ENCODE measurements around the gene PRR23E. TPM values are rescaled to one million over a fixed set of nuclear protein-coding genes. Genes with fewer than 3 reads are reported as not detected.

The PRR23E gene
- total RNA-seq, 1 experiment from 2014 or later = not detected

DNA sequence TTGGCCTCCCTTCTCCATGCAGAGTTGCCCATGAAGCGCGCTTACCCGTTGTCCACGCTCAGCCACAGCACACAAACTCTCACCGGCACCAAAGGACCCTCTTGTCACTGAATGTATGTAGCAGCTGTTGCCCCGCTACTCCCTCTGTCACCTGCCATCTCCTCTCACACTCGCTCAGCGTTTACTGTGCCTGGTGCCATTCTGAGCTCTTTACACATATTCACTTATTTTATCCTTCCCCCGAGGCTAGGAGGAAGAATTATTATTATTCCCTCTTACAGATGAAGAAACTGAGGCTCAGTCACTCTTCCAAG lies 41.7 kb upstream of the PRR23E start:
- H3K27me3 ChIP-seq (ENCODE audit: low read length) = no peaks in the 10 kb centered on the region
- H3K9me3 ChIP-seq (ENCODE audit: low read length) = 0 out of 2 replicates have a peak, but pooled peaks cover 4% of the 10 kb centered on the region
- H3K27ac ChIP-seq (ENCODE audit: low read length) = no peak overlapping the region
- no peak overlapping the region for H2AFZ ChIP-seq (ENCODE audit: low read length)
- H3K9me2 ChIP-seq (replicated peaks; ENCODE audit: insufficient read depth, low read length) = no peaks in the 10 kb centered on the region
- H3K79me2 ChIP-seq (ENCODE audit: low read length) = no peaks in the 10 kb centered on the region
- H3K36me3 ChIP-seq (ENCODE audit: insufficient read depth, low read length) = no peaks in the 10 kb centered on the region
- H3K4me2 ChIP-seq (ENCODE audit: low read depth, low read length, poor library complexity, severe bottlenecking) = no peak overlapping the region
- no peak overlapping the region for H3K4me3 ChIP-seq (ENCODE audit: low read length)
- no peaks in the 10 kb centered on the region for H4K20me1 ChIP-seq (ENCODE audit: insufficient read depth, low read depth, low read length)
- no peak overlapping the region for H3K9ac ChIP-seq (ENCODE audit: low read length)
- H3K4me1 ChIP-seq (ENCODE audit: low read length) = no peaks in the 10 kb centered on the region
- no peak for DNase-seq

DNA sequence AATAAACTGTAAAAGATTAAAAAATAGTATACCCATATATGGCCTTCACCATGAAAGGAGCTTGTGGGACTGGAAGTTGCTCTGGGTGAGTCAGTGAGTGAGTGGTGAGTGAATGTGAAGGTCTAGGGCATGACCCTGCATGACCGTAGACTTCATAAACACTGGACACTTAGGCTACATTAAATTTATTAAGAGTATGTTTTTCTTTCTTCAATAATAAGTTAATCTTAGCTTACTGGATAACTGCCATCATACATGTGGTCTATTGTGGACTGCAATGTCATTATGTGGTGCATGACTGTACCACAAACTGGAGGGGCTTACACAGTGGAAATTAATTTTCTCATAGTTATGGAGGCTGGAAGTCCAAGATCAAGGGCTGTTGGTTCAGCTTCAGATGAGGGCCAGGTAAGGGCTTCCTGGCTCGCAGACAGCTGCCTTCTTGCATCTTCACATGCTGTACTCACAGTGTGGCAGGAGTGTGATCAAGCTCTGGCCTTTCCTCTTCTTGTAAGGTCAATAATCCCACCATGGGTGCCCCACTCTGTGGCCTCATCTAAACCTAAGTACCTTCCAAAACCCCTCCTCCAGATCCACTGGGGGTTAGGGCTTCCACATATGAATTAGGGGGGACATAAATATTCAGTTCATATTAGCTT lies 40.8 kb upstream of the PRR23E start:
- H3K79me2 ChIP-seq (ENCODE audit: low read length) = no peaks in the 10 kb centered on the region
- H3K4me3 ChIP-seq (ENCODE audit: low read length) = no peak overlapping the region
- no peak overlapping the region for H3K27ac ChIP-seq (ENCODE audit: low read length)
- no peak for DNase-seq
- no peaks in the 10 kb centered on the region for H3K4me1 ChIP-seq (ENCODE audit: low read length)
- no peak overlapping the region for H3K9ac ChIP-seq (ENCODE audit: low read length)
- no peaks in the 10 kb centered on the region for H3K9me2 ChIP-seq (replicated peaks; ENCODE audit: insufficient read depth, low read length)
- H2AFZ ChIP-seq (ENCODE audit: low read length) = no peak overlapping the region
- no peak overlapping the region for H3K4me2 ChIP-seq (ENCODE audit: low read depth, low read length, poor library complexity, severe bottlenecking)
- H3K36me3 ChIP-seq (ENCODE audit: insufficient read depth, low read length) = no peaks in the 10 kb centered on the region
- 0 out of 2 replicates have a peak, but pooled peaks cover 4% of the 10 kb centered on the region for H3K9me3 ChIP-seq (ENCODE audit: low read length)
- no peaks in the 10 kb centered on the region for H3K27me3 ChIP-seq (ENCODE audit: low read length)
- no peaks in the 10 kb centered on the region for H4K20me1 ChIP-seq (ENCODE audit: insufficient read depth, low read depth, low read length)

DNA sequence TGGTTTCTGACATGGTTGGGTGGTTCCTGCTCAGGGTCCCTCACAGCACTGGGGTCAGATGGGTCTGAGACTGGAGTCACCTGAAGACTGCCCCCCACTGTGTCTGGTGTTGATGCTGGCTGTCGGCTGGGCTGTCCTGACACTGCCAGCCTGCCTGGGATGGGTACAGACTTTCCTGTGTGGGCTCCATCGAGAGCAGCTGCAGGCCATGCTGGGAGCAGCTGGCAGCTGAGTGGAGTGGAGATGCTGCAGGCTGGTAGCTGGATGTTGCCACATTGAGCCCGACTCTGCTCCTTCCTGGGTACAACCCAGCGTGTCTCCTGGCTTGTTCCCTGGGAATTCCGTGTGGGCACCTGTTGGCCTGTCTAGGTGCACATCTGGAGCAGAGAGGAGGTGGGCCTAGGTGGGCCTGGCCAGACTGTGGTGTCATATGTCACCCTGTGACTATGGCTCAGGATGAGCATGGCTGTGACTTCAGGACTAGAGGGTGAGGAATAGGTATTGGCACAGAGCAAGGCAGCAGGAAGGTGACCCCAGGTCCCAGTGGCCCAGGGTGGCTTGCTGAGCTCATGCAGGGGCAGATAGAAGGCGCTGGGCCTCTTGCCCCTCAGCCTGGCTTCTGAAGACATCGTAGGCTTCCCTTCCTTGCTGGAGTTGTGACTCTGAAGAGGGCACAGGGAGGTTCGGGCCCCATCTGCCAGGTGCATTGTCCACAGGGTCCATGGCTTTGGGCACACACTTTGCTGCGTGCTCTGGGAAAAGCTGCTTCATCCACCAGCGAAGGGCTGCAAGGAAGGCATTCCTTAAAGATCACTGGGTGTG lies 40.0 kb upstream of the PRR23E start:
- Histone ChIP-seq H3K4me1 (ENCODE audit: low read length) (no peaks in the 10 kb centered on the region), H3K4me3 (ENCODE audit: low read length) (no peak overlapping the region), H3K79me2 (ENCODE audit: low read length) (no peaks in the 10 kb centered on the region), H3K36me3 (ENCODE audit: insufficient read depth, low read length) (no peaks in the 10 kb centered on the region), H3K9me2 (replicated peaks; ENCODE audit: insufficient read depth, low read length) (no peaks in the 10 kb centered on the region), H3K9ac (ENCODE audit: low read length) (no peak overlapping the region), H2AFZ (ENCODE audit: low read length) (no peak overlapping the region), H3K27me3 (ENCODE audit: low read length) (no peaks in the 10 kb centered on the region), H3K9me3 (ENCODE audit: low read length) (0 out of 2 replicates have a peak, but pooled peaks cover 4% of the 10 kb centered on the region), H4K20me1 (ENCODE audit: insufficient read depth, low read depth, low read length) (no peaks in the 10 kb centered on the region), H3K4me2 (ENCODE audit: low read depth, low read length, poor library complexity, severe bottlenecking) (no peak overlapping the region), H3K27ac (ENCODE audit: low read length) (no peak overlapping the region)
- DNase-seq = no peak

DNA sequence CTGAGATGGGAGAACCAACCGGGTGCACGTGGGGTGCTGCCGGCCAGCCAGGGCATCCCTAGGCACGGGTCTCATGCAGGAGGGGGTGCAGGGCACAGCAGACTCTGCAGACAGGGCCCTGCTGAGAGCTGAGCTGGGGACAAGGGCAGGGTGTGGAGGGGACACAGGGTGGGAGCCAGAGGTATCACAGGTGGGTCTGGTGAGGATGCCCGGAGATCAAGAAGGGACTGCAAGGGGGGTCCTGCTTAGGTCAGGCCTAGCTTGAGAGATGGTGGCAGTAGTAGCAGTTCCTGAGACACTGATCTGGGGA lies 39.5 kb upstream of the PRR23E start:
- no peak overlapping the region for H3K4me2 ChIP-seq (ENCODE audit: low read depth, low read length, poor library complexity, severe bottlenecking)
- no peak for DNase-seq
- H3K9me3 ChIP-seq (ENCODE audit: low read length) = 0 out of 2 replicates have a peak, but pooled peaks cover 4% of the 10 kb centered on the region

GRCh38 chr3:127156338-127157050 lies 36.4 kb upstream of the PRR23E start:
- Histone ChIP-seq H3K9me2 (replicated peaks; ENCODE audit: insufficient read depth, low read length) (no peaks in the 10 kb centered on the region), H3K4me3 (ENCODE audit: low read length) (no peak overlapping the region), H3K79me2 (ENCODE audit: low read length) (no peaks in the 10 kb centered on the region), H2AFZ (ENCODE audit: low read length) (no peak overlapping the region), H3K4me1 (ENCODE audit: low read length) (peaks cover 5% of the 10 kb centered on the region), H3K27me3 (ENCODE audit: low read length) (no peaks in the 10 kb centered on the region), H3K9me3 (ENCODE audit: low read length) (0 out of 2 replicates have a peak, but pooled peaks cover 4% of the 10 kb centered on the region), H3K36me3 (ENCODE audit: insufficient read depth, low read length) (no peaks in the 10 kb centered on the region), H3K9ac (ENCODE audit: low read length) (no peak overlapping the region), H3K27ac (ENCODE audit: low read length) (no peak overlapping the region), H3K4me2 (ENCODE audit: low read depth, low read length, poor library complexity, severe bottlenecking) (no peak overlapping the region), H4K20me1 (ENCODE audit: insufficient read depth, low read depth, low read length) (0 out of 2 replicates have a peak, but pooled peaks cover 4% of the 10 kb centered on the region)
- no peak for DNase-seq

More for the DNA sequence above, 39.5 kb upstream of the PRR23E start:
- H3K27ac ChIP-seq (ENCODE audit: low read length) = no peak overlapping the region
- no peaks in the 10 kb centered on the region for H3K4me1 ChIP-seq (ENCODE audit: low read length)
- no peak overlapping the region for H2AFZ ChIP-seq (ENCODE audit: low read length)
- H3K27me3 ChIP-seq (ENCODE audit: low read length) = no peaks in the 10 kb centered on the region
- H3K4me3 ChIP-seq (ENCODE audit: low read length) = no peak overlapping the region
- no peak overlapping the region for H3K9ac ChIP-seq (ENCODE audit: low read length)
- no peaks in the 10 kb centered on the region for H3K79me2 ChIP-seq (ENCODE audit: low read length)
- 0 out of 2 replicates have a peak, but pooled peaks cover 4% of the 10 kb centered on the region for H4K20me1 ChIP-seq (ENCODE audit: insufficient read depth, low read depth, low read length)
- no peaks in the 10 kb centered on the region for H3K9me2 ChIP-seq (replicated peaks; ENCODE audit: insufficient read depth, low read length)
- H3K36me3 ChIP-seq (ENCODE audit: insufficient read depth, low read length) = no peaks in the 10 kb centered on the region

DNA sequence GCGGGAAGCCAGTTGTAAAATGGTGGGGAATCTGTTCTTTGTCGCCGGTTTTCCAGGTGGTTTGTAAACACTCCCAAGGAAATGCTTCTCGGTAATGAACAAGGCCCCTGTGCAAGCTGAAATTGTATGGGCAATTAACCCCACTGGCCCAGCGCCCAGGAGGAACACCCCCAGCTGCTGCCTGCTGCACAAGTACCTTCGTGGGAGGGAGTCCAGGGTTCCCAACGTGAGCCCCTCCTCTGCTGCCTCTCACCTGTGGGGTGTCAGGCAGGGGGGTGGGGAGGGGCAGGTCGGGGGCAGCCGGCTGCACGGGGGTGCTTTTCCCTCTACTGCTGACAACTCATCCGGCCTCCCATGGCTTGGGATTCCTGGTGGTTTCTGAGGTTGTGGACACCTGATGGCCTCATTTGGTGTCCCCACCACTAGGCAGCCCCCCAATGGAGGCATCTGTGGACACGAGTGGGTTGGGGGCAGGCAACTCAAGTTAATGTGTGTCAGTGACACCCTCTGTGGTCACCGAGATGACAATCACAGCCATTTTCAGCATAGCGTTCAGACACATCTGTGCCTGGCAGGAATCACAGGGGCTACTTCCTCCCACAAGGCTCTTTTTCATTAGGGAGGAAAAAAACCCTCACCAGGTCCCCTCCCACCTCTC lies 35.6 kb upstream of the PRR23E start:
- no peak for DNase-seq
- Histone ChIP-seq H3K9me3 (ENCODE audit: low read length) (0 out of 2 replicates have a peak, but pooled peaks cover 4% of the 10 kb centered on the region), H3K4me1 (ENCODE audit: low read length) (peaks cover 5% of the 10 kb centered on the region), H3K4me2 (ENCODE audit: low read depth, low read length, poor library complexity, severe bottlenecking) (no peak overlapping the region), H3K27me3 (ENCODE audit: low read length) (no peaks in the 10 kb centered on the region), H2AFZ (ENCODE audit: low read length) (no peak overlapping the region), H3K9ac (ENCODE audit: low read length) (no peak overlapping the region), H4K20me1 (ENCODE audit: insufficient read depth, low read depth, low read length) (0 out of 2 replicates have a peak, but pooled peaks cover 4% of the 10 kb centered on the region), H3K79me2 (ENCODE audit: low read length) (no peaks in the 10 kb centered on the region), H3K4me3 (ENCODE audit: low read length) (no peak overlapping the region), H3K36me3 (ENCODE audit: insufficient read depth, low read length) (no peaks in the 10 kb centered on the region), H3K27ac (ENCODE audit: low read length) (no peak overlapping the region), H3K9me2 (replicated peaks; ENCODE audit: insufficient read depth, low read length) (no peaks in the 10 kb centered on the region)

- Histone ChIP-seq H4K20me1 (ENCODE audit: insufficient read depth, low read depth, low read length) (0 out of 2 replicates have a peak, but pooled peaks cover 4% of the 10 kb centered on the region), H3K27ac (ENCODE audit: low read length) (no peak overlapping the region), H3K4me1 (ENCODE audit: low read length) (peaks cover 5% of the 10 kb centered on the region), H3K9ac (ENCODE audit: low read length) (no peak overlapping the region), H3K9me3 (ENCODE audit: low read length) (0 out of 2 replicates have a peak, but pooled peaks cover 4% of the 10 kb centered on the region), H3K27me3 (ENCODE audit: low read length) (no peaks in the 10 kb centered on the region), H3K36me3 (ENCODE audit: insufficient read depth, low read length) (no peaks in the 10 kb centered on the region), H3K4me2 (ENCODE audit: low read depth, low read length, poor library complexity, severe bottlenecking) (no peak overlapping the region), H3K4me3 (ENCODE audit: low read length) (no peak overlapping the region), H2AFZ (ENCODE audit: low read length) (no peak overlapping the region), H3K79me2 (ENCODE audit: low read length) (no peaks in the 10 kb centered on the region), H3K9me2 (replicated peaks; ENCODE audit: insufficient read depth, low read length) (no peaks in the 10 kb centered on the region)
- no peak for DNase-seq
These were observed 34.2 kb upstream of the PRR23E start for GRCh38 chr3:127158614-127159229.
